PC-9 (cell line): ENCODE data around the gene TTC4.

Experiments used
- CTCF ChIP-seq: fragments of 200-600 bp; sonication (generic); conservative IDR thresholded peaks from 2 replicates; pipeline ENCODE4 v1.6.1; 2017; ENCODE audit warnings: mixed run types, antibody characterized with exemption, mild to moderate bottlenecking, moderate library complexity
- EZH2 ChIP-seq: fragments of 200-600 bp; sonication (generic); IDR thresholded peaks from 2 replicates; pipeline ENCODE4 v1.8.0; 2017; ENCODE audit warnings: antibody characterized with exemption, low read depth

DNA sequence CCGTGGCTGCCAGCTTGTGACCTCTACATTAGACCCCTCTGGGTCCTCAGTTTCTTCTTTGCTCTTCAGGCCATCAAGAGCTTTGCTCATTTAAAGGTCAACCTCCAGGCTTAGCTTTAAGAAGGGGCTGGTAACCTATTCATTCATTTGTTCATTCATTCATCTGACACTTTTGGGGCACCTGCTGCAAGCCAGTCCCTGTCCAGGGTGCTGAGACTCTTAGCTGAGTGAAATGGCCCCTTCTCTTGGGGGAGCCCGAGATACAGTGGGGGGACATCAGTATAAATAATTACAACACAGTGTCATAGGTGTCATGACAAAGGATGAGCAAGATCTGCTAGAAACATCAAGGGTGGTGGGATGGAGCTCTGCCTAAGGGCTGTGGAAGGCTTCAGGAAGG, 10.5 kb upstream of the TTC4 start:
- no peak for TF ChIP-seq CTCF
- TF ChIP-seq EZH2, result no peak
